Measurements from ENCODE around the gene WDR18.

DNA sequence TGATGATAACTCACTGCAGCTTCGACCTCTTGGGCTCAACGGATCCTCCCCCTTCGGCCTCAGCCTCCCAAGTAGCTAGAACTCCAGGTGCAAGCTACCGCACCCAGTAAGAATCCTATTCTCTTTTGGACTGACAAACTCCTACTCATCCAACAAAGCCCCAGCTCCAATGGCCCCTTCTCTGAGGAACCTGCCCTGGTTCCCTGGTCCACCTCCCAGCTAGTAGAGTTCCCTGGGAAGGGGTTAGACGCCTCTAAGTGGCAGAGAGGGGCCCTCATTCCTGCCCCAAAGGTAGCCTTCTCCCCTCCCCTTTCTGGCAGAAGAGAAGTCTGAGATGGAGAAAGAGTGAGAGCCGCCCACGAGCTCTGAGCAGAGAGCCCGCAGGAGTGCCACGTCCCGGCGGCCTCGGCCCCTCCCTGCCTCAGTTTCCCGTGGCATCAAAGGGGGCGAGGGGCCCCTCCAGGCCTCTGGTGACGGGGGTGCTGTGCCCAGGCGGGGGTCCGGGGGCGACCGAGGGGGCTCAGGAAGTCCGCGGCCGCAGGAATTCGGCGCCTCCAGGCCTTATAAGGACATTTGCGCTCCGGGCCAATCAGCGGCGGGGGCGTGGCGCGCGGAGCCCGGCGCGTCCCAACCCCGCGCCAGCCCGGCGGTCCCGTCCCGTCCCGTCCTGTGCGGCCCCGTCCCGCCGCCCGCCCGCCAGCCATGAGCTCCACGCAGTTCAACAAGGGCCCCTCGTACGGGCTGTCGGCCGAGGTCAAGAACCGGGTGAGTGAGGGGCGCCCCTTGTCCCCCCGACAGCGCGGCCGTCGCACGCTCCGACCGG, 42.0 kb downstream of the WDR18 start, which contains the start of gene CNN2:
- TF ChIP-seq, protein P1, sequence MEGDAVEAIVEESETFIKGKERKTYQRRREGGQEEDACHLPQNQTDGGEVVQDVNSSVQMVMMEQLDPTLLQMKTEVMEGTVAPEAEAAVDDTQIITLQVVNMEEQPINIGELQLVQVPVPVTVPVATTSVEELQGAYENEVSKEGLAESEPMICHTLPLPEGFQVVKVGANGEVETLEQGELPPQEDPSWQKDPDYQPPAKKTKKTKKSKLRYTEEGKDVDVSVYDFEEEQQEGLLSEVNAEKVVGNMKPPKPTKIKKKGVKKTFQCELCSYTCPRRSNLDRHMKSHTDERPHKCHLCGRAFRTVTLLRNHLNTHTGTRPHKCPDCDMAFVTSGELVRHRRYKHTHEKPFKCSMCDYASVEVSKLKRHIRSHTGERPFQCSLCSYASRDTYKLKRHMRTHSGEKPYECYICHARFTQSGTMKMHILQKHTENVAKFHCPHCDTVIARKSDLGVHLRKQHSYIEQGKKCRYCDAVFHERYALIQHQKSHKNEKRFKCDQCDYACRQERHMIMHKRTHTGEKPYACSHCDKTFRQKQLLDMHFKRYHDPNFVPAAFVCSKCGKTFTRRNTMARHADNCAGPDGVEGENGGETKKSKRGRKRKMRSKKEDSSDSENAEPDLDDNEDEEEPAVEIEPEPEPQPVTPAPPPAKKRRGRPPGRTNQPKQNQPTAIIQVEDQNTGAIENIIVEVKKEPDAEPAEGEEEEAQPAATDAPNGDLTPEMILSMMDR (IDR thresholded peaks at IDR 0.05; ENCODE audit: low read length): no peak
- no peak for TF ChIP-seq EZH2phosphoT487 (IDR thresholded peaks at IDR 0.05; ENCODE audit: low read length)

All from MM.1S (cell line).